Lung (tissue), 12 donors: ENCODE results near the gene RTN1. TPM values are rescaled to one million over a fixed set of nuclear protein-coding genes. Genes with fewer than 3 reads are reported as not detected.

ENCODE experiments used
- ATAC-seq: fragments of 200-7000 bp; cut with Tn5 transposase; one replicate; pipeline ENCODE4 v1.9.1; 2020; ENCODE audit warnings: moderate number of reproducible peaks; ENCODE audit not compliant: insufficient read depth, low FRiP score
- DNase-seq, 3 donors: peaks; one replicate each; pipeline ENCODE4 v3.0.0-alpha.2; 2013 to 2017
- H3K27ac ChIP-seq, 2 donors: one replicate each; pipeline ENCODE4 v1.5.1; 2013; ENCODE audit warnings: mild to moderate bottlenecking in 2 of 2, moderate library complexity in 2 of 2, control low read depth in 1 of 2, inconsistent platforms in 1 of 2, low read depth in 1 of 2, low read length in 1 of 2
- H3K27me3 ChIP-seq, 3 donors: one replicate each; pipeline ENCODE4 v1.5.1; 2013; ENCODE audit warnings: low read length in 2 of 3; ENCODE audit not compliant: control insufficient read depth in 3 of 3, insufficient read depth in 3 of 3
- H3K36me3 ChIP-seq, 4 donors: one replicate each; pipeline ENCODE4 v1.5.1; 2013; ENCODE audit warnings: low read length in 4 of 4, mild to moderate bottlenecking in 1 of 4, moderate library complexity in 1 of 4; ENCODE audit not compliant: control insufficient read depth in 4 of 4, insufficient read depth in 4 of 4
- H3K4me1 ChIP-seq, 5 donors: one replicate each; pipeline ENCODE4 v1.5.1; 2013; ENCODE audit warnings: low read length in 5 of 5, mild to moderate bottlenecking in 2 of 5, moderate library complexity in 1 of 5; ENCODE audit not compliant: control insufficient read depth in 5 of 5, insufficient read depth in 5 of 5
- H3K4me3 ChIP-seq: one replicate; pipeline ENCODE4 v1.5.1; 2013; ENCODE audit warnings: mild to moderate bottlenecking, control low read depth, moderate library complexity
- H3K9ac ChIP-seq, 2 donors: one replicate each; pipeline ENCODE4 v1.5.1; 2013; ENCODE audit warnings: low read length in 2 of 2, control low read depth in 1 of 2; ENCODE audit not compliant: insufficient read depth in 1 of 2
- H3K9me3 ChIP-seq, 4 donors: one replicate each; pipeline ENCODE4 v1.5.1; 2013; ENCODE audit warnings: low read length in 3 of 4, mild to moderate bottlenecking in 1 of 4, moderate library complexity in 1 of 4; ENCODE audit not compliant: control insufficient read depth in 4 of 4, insufficient read depth in 3 of 4
- CTCF ChIP-seq: IDR thresholded peaks from 2 replicates; pipeline ENCODE4 v1.5.1; 2012; ENCODE audit warnings: mild to moderate bottlenecking; ENCODE audit errors: control extremely low read depth, extremely low read depth
- WGBS, 2 donors: extraction: QIAGEN DNeasy Blood & Tissue Kit; methylation state at CpG; one replicate each; pipeline ENCODE4 v1.1.7; 2013; 5-methylcytosine and 5-hydroxymethylcytosine counted together
- polyA plus RNA-seq, 2 donors: library from polyadenylated mRNA; stranded (reverse); fragments of 200-250 nt; gene quantifications; one replicate each; pipeline ENCODE4 v1.2.1, GENCODE V29; 2013
- total RNA-seq, 2 donors: library from RNA; depleted of rRNA in 1 of 2; stranded (reverse); fragments of >200 nt in 1 of 2; gene quantifications; one replicate each; pipeline ENCODE4 v1.2.1, GENCODE V29; 2014 to 2021
- donor health status: control.
- donor health status: control.
- donor health status: Bipolar disorder and iron deficiency.
- donor health status: healthy.
- donor health status: DM: yes; HTN: yes; CAD: no.

RTN1 gene
- total and polyA plus RNA-seq, 4 donors: 2.4 to 9.0 (median 6.9) TPM

DNA sequence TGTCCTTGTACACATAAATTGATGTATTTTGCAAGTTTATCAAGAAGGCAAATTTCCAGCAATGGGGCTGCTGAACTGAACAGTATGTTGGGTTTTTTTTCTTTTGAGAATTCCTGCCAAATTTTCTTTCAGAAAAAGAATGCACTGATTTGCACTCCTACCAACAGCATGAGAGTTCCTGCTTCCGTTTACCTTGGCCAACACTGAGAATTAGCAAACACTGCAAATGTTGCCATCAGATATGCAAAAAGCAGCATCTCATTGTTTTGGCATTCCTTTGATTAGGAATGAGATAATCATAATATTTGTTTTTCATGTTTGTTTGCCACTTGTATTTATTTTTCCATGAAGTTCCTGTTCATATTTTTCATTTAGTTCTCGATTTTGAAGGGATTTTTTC is 82.4 kb downstream of the RTN1 start:
- ATAC-seq (no peak), DNase-seq (peak in 1 of 3 donors; percentile 12)
- WGBS, 2 donors: 31 to 66% methylated on average over 2 of the region's 2 CpGs
- Histone ChIP-seq H3K9me3 (no peaks in the 10 kb centered on the region), H3K27me3 (no peaks in the 10 kb centered on the region), H3K27ac (no peak overlapping the region), H3K4me1 (peaks cover 0 to 1% (median 0%) of the 10 kb centered on the region in 5 donors), H3K36me3 (no peaks in the 10 kb centered on the region), H3K9ac (no peak overlapping the region), H3K4me3 (no peak overlapping the region)
- TF ChIP-seq CTCF: no peak

DNA sequence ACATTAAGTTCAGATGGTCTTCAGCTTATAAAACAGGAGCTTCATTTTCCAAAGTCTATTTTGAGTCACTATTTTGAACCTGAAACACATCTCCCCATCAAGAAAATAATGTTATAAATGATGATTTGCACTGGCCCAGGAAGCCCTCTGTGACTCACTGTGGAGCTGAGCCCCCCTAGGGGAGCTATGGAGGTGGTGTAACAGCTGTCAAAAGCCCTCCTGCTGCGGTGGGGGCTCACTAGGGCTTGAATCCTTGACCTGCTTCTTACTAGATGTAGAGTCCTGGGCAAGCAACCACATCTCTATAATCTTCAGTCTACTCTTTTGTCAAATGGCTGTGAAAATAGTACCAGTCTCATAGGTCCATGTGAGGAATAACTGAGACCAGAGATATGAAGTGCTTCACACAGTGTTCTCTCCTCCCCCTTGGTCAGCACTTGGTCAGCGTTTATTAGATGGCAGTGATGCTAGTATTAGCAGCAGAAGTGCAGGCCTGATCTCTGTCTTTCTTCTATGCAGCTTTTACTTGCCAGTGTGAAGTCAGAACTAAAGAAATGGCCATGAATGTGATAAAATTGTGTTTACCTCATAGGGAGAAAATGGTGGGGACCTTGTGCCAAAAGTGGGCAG is 83.4 kb downstream of the RTN1 start:
- no peak overlapping the region for H3K4me3 ChIP-seq
- peaks cover 0 to 1% (median 0%) of the 10 kb centered on the region in 5 donors for H3K4me1 ChIP-seq
- H3K36me3 ChIP-seq: no peaks in the 10 kb centered on the region
- no peaks in the 10 kb centered on the region for H3K9me3 ChIP-seq
- TF ChIP-seq CTCF: no peak
- no peak overlapping the region for H3K27ac ChIP-seq
- H3K27me3 ChIP-seq: no peaks in the 10 kb centered on the region
- no peak for DNase-seq
- no peak overlapping the region for H3K9ac ChIP-seq
- 58 to 73% methylated on average over 2 of the region's 2 CpGs for WGBS, 2 donors
- no peak for ATAC-seq

DNA sequence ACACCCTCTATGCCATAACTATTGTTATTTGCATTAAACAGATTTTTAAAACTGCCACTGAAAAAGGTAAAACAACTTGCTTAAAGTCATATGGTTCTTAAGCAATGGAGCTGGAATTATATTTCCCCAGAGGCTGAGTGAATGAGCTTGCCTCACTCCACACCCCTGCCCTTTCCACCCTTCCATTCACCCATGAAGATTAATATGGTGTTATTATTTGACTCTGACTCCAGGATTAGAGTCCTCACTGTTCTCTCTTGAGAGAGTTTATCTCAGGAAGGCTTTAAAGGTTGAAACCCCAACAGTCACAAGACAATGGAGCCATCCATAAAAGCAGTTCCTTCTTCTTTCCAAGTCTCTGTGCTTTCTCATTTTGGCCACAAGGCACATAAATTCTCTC is 84.9 kb downstream of the RTN1 start:
- H3K36me3 ChIP-seq: no peaks in the 10 kb centered on the region
- H3K9ac ChIP-seq: no peak overlapping the region
- H3K27me3 ChIP-seq: no peaks in the 10 kb centered on the region
- H3K4me1 ChIP-seq: peaks cover 0 to 1% (median 0%) of the 10 kb centered on the region in 5 donors
- DNase-seq: no peak
- no peak for ATAC-seq
- H3K4me3 ChIP-seq: no peak overlapping the region
- H3K27ac ChIP-seq: no peak overlapping the region
- H3K9me3 ChIP-seq: no peaks in the 10 kb centered on the region
- no peak for TF ChIP-seq CTCF

DNA sequence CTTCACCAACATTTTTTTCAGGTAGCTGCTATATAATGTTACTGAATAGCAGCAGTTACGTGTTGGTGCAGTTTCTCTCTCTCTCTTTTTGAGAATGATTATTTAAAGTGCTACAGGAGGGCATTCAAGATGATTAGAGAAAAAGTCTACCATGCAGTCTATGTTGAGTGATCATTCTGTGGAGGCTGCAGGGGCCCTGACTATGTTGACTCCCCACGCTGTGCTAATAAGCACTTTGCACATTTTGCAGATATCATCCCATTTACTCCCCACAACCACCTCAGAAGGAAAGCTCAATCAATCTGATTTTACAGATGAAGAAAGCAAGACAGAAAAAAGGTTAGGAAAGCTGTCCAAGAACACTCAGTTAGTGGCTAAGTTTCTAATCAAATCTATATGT is 87.8 kb downstream of the RTN1 start:
- WGBS, 2 donors: 78 to 90% methylated on average over 2 of the region's 2 CpGs
- Histone ChIP-seq H3K27me3 (no peaks in the 10 kb centered on the region), H3K36me3 (no peaks in the 10 kb centered on the region), H3K9ac (no peak overlapping the region), H3K4me3 (no peak overlapping the region), H3K27ac (no peak overlapping the region), H3K9me3 (no peaks in the 10 kb centered on the region), H3K4me1 (peaks cover 0 to 1% (median 0%) of the 10 kb centered on the region in 5 donors)
- no peak for DNase-seq
- no peak for ATAC-seq
- TF ChIP-seq CTCF: no peak
